KBM-7 (cell line): ENCODE measurements around the gene ZNF319.
"Not testable (repeated sequence)": the region's sequence is repeated elsewhere in the genome, so short reads cannot be mapped to it uniquely, and the experiment has no call there.

Experiments used
- DNase-seq: peaks from one replicate; pipeline ENCODE4 v3.0.0-alpha.2; 2015
- in situ Hi-C: fragments of 300-500 bp; cut with MboI; formaldehyde crosslinking; loops from 2 replicates; pipeline ENCODE4 v1.14.3; 2020; ENCODE audit warnings: low sequenced_read_pairs, low pct_unique_long_range_greater_than_20kb, mixed read lengths

ZNF319 gene

GRCh38 chr16:58024486-58025350 is 24.2 kb upstream of the ZNF319 start:
- in situ Hi-C loops = no loop called here

DNA sequence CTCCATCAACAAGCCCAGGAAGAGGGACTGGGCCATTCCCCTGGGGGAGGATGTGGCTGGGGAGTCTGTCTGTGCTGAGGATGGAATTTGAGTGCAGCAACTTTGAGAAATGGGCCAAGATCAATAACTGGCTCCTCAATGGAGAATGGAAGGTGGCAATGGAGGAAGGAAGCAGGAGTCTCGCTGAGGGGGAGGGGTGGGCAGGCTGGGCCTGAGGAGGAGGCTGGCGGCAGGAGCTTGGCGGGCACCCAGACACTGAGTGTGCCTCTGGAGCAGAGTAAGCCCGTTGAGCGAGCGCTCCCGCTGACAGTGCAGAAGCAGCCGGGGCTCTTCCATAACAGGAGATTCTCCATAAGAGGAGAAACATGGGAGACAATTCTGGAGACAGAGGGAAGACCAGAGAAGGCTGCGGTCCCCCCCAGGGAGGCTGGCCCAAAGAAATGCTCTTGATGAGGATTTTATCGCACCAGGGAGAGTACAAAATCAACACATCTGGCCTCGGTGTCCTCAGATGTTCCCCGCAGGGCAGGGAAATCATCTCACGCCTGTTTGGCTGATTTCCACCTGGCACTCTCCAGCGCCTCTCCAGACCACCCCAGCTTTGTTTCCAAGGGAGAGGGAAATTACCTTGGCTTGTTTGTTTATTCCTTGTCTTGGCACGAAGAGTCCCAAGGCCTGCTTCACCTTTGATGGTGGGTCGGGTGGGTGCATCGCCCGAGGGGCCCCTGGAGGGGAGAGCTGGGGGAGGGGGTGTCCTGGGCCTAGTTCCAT is 22.3 kb upstream of the ZNF319 start:
- in situ Hi-C loops = no loop called here
- DNase-seq = peak; percentile 48

More at GRCh38 chr16:58024486-58025350, 24.2 kb upstream of the ZNF319 start:
- no peak for DNase-seq

DNA sequence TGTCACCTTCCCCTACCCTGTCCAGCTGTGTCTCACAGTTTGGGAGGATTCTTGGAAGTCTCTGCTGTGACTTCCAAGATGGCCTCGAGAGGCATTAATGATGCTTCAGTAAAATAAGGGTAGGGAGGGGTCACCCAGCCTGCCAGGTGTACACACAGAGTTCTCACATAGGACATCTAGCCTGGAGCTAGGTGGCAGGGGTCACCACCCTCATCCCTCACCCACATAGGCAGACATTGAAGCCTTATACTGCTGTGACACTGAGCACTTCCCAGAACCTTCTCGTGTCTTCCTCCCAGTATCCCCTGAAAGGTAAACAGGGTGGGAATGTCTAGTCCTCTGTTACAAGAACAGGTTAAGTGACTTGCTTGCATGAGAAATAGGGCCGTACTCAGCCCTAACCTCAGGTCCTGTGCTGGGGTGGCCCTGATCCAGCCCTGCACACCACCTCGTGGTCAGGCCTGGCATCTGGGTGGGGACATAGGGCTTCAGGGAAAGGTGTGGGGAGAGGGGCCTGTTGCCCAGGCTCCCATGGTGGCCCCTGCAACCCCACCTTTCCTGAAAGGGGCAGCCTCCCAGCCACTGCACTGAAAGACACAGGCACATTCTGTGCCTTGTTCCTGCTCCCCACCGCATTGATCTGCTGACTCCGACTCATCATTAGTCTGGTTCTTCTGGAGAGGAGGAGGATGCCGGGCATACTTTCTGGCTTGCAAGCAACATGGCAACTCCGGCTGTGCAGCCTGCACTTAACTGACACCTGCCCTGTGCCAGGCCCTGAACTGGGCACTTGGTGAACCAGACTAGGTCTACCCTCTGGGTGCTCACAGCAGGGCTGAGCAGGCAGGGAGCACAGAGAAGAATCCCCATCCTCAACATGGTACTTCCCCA is 21.4 kb upstream of the ZNF319 start:
- in situ Hi-C loops = no loop called here
- DNase-seq = no peak

- in situ Hi-C loops = no loop called here
- peak; percentile 72 for DNase-seq
Measured at GRCh38 chr16:58020628-58021521, 20.4 kb upstream of the ZNF319 start.

DNA sequence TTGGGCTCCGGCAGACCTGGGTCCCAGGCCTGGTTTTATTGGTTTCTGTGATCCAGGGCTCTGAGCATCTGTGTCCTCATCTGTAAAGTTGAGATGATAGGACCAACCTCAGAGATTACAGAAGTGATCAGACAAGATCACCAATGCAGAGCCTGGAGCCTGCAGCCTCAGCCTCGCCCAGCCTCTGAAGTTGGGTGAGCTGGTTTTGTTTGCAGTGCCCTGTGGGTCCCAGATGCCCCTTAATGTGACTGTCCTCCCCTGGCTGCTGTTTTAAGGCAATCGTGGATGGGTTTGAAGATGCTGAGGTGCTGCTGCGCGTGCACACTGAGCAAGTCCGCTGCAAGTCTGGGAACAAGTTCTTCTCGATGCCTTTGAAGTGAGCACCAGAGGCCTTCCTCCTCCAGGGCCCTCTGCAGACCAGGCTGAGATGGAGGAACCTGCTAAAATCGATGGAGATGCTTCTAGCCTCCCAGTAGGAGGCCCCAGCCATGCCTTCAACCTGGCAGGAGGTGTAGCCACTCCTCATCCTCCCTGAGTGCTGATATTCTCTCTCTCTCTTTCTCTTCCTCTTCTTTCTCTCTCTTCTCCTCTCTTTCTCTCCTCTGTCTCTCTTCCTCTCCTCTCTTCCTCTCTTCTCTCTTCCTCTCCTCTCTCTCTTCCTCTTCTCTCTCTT is 19.5 kb upstream of the ZNF319 start:
- in situ Hi-C loops = loop anchor here (10.0 kb wide), 1 partner anchor 85 kb away; no protein-coding TSS in a partner anchor

DNA sequence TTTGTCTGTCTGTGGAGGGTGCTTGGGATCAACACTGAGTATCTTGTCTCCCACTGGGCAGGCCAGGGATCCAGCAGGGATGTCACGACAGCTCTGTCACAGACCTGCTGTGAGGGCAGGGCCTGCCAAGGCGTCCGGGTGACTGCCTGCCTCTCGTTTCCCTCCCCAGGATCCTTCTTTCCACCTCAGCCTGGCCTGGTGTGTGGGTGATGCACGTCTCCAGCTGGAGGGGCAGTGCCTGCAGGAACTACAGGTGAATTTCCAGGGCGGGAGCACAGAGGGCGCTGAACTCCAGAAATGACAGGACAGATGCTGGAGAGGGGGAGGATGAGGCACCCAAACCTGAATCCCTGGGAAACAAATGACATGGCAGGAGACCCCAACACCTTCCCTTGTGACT is 18.3 kb upstream of the ZNF319 start:
- DNase-seq = peak; percentile 20
- in situ Hi-C loops = loop anchor here (10.0 kb wide), 1 partner anchor 86 kb away; no protein-coding TSS in a partner anchor

More for the DNA sequence above, 19.5 kb upstream of the ZNF319 start:
- DNase-seq = no peak

- no peak for DNase-seq
- in situ Hi-C loops = loop anchor here (10.0 kb wide), 1 partner anchor 88 kb away; no protein-coding TSS in a partner anchor
Measured at GRCh38 chr16:58016840-58017446, 16.5 kb upstream of the ZNF319 start.

DNA sequence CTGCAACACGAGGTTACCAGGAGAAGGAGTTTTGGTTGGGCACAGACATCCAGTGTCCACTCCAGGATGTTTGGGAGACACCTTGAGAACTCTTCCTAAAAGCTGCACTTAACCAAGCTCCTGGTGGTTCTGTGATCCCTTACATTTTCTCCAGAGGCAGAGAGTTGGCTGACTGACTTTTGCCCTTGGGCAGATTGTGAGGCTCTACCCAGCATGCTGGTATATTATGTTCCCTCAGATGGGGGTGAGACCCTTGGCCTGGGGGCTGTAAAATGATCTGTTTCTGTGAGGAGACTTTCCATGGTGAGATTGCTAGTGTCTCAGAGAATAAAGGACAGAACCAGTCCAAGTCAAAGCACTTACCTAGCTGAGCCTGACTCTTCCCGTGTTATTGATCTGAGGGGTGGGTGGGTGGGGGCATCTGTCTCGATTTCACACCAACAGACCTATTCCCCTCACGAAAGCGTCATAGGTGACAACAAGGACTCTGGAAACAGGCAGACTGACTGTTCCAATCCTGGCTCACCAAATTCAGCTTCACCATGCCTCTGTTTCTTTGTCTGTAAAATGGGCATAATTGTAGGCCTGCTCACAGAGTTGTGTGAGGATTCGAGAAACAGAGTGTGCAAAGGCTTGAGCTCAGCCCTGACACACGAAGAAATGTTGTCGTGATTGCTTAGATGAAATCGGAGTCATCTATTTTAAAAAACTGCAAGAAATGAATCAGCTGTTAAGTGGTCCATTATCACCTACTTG is 12.9 kb upstream of the ZNF319 start:
- in situ Hi-C loops = loop anchor here (10.0 kb wide), 1 partner anchor 91 kb away; no protein-coding TSS in a partner anchor
- DNase-seq = no peak

DNA sequence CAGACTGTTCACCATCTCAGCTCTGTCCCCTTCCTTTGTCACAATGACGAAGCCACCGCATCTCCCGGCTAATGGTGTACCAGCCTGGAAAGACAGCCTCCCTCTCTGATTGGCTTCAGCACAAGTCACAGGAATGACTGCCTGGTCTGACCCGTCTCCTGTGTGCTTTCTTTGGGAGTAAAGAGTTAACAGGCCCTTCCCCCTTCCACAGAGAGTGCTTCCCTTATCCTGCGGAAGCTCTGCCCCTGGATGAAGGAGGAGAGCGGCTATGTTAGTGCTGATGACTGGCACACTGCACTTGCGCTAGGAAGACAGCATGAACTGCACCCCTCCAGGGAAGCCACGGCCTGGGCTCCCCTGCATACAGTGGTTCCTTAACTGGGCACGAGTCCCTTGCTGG is 12.0 kb upstream of the ZNF319 start:
- DNase-seq = no peak
- in situ Hi-C loops = loop anchor here (10.0 kb wide), 1 partner anchor 92 kb away; no protein-coding TSS in a partner anchor

- DNase-seq = no peak
- in situ Hi-C loops = loop anchor here (10.0 kb wide), 1 partner anchor 93 kb away; no protein-coding TSS in a partner anchor
Measured at GRCh38 chr16:58011652-58012051, 11.2 kb upstream of the ZNF319 start.

- in situ Hi-C loops = loop anchor here (10.0 kb wide), 1 partner anchor 94 kb away; no protein-coding TSS in a partner anchor
- DNase-seq = no peak
Measured at GRCh38 chr16:58010886-58011285, 10.4 kb upstream of the ZNF319 start.

DNA sequence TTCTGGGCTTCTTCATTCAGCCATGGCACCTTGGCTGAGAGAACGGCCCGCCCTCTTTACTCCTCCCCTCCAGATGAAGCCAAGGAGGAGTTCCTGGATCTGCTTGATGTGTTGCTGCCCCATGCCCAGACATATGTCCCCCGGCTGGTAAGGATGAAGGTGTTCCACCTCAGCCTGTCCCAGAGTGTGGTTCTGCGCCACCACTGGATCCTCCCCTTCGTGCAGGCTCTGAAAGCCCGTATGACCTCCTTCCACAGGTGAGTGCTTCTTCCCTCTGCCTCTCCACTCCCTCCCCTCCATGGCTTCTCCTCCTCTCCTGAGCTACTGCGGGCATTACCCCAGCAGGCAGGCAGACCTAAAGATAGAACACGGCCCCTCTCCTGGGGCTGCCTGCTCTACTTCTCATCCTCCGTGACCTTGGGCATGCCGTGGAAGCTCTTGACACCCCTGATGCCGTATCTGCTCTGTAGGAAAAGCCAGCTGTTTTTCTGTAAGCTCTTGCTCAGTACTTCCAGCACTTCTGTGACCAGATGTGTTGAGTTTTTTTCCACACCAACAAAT is 9.5 kb upstream of the ZNF319 start:
- no peak for DNase-seq
- in situ Hi-C loops = loop anchor here (10.0 kb wide), 1 partner anchor 95 kb away; no protein-coding TSS in a partner anchor

GRCh38 chr16:58004736-58005135 is 4.3 kb upstream of the ZNF319 start:
- in situ Hi-C loops, DNase-seq: not testable (repeated sequence)

DNA sequence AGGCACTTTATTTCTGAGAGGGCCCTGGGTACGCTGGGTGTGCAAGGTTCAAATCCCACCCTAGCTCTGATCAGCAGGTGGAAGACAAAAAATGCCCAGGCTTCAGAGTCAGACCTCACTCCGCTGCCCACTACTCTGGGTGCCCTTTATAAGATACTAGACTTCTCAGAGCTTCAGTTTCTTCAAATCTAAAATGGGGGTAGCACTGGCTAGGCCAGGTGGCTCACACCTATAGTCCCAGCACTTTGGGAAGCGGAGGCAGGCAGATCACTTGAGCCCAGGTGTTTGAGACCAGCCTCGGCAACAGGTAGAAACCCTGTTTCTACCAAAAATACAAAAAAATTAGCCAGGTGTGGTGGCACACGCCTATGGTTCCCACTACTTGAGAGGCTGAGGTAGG is 2.5 kb upstream of the ZNF319 start:
- in situ Hi-C loops = no loop called here

DNA sequence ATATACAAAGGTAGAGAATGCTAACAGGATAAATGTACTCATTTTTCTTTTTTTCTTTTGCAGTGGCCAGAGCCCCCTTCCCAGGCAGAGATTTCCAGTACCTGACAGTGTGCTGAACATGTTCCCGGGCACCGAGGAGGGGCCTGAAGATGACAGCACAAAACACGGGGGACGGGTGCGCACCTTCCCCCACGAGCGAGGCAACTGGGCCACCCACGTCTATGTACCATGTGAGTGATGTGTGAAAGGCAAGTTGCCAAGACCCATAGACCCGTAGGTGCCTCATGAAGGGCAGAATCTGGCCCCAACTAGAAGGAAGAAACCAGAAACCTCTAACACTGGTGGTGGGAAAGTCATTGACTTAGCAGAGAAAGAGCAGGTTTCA is 1.9 kb upstream of the ZNF319 start:
- in situ Hi-C loops = no loop called here
- no peak for DNase-seq

More for the DNA sequence above, 2.5 kb upstream of the ZNF319 start:
- DNase-seq = no peak
